Peyer's patch (tissue), 4 donors: ENCODE measurements around the gene PSMG1. TPM values are rescaled to one million over a fixed set of nuclear protein-coding genes. Genes with fewer than 3 reads are reported as not detected.

Experiments used
- DNase-seq, 3 donors: peaks; one replicate each; pipeline ENCODE4 v3.0.0-alpha.2; 2017 to 2019
- H3K27ac ChIP-seq, 4 donors: fragments of 200-600 bp; sonication (generic); one replicate each; pipeline ENCODE4 v1.5.1; 2016 to 2019
- H3K27me3 ChIP-seq, 2 donors: fragments of 200-600 bp; sonication (generic); one replicate each; pipeline ENCODE4 v1.5.1; 2019
- H3K36me3 ChIP-seq, 3 donors: fragments of 200-600 bp; sonication (generic); one replicate each; pipeline ENCODE4 v1.5.1; 2016 to 2019
- H3K4me1 ChIP-seq, 4 donors: fragments of 200-600 bp; sonication (generic); one replicate each; pipeline ENCODE4 v1.5.1; 2016 to 2019
- H3K4me3 ChIP-seq, 4 donors: fragments of 200-600 bp; sonication (generic); 1 replicate in 3 of 4; 2 replicates in 1 of 4; pipeline ENCODE4 v1.5.1; 2016 to 2019; ENCODE audit warnings: mild to moderate bottlenecking in 1 of 4
- H3K9me3 ChIP-seq, 4 donors: fragments of 200-600 bp; sonication (generic); one replicate each; pipeline ENCODE4 v1.5.1; 2016 to 2019; ENCODE audit warnings: mild to moderate bottlenecking in 1 of 4
- POLR2A ChIP-seq, 2 donors: fragments of 450-650 bp; IDR thresholded peaks; one replicate each; pipeline ENCODE4 v1.5.1; 2017; ENCODE audit warnings: antibody characterized with exemption in 2 of 2, mild to moderate bottlenecking in 2 of 2, moderate library complexity in 2 of 2
- total RNA-seq, 4 donors: library from RNA; depleted of rRNA; stranded (reverse); fragments of >200 nt; gene quantifications; one replicate each; pipeline ENCODE4 v1.1.0, GENCODE V29; 2016
- TF ChIP-seq, protein P1 (sequence below), 6 experiments: fragments of 450-650 bp in 4 of 6; fragments of 200-600 bp in 2 of 6; sonication (generic) in 1 of 6; IDR thresholded peaks; one replicate each; pipeline ENCODE4 v1.5.1; 2017 to 2019; ENCODE audit warnings: antibody characterized with exemption in 6 of 6, mild to moderate bottlenecking in 3 of 6, moderate library complexity in 1 of 6

Gene PSMG1
- total RNA-seq, 4 donors from 2014 or later = 8.3 to 17.0 (median 13.4) TPM

DNA sequence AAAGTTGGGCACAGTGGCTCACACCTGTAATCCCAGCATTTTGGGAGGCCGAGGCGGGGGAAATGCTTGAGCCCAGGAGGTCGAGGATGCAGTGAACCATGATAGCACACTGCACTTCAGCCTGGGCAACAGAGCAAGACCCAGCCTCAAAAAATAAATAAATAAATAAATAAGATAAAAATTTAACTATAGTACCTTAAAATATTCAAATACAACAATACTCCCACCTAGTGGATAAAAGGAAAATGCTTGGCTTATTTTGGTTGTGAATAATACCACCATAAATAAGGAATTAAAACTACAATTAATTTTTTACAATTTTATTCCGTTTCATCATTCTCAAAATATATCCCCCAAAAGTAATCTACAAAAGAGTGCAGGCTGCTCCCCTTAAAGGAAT, 8.1 kb downstream of the PSMG1 start:
- no peaks in the 10 kb centered on the region for H3K27me3 ChIP-seq
- H3K36me3 ChIP-seq = peaks cover 0 to 22% (median 0%) of the 10 kb centered on the region in 3 donors
- H3K9me3 ChIP-seq = no peaks in the 10 kb centered on the region
- no peaks in the 10 kb centered on the region for H3K4me1 ChIP-seq
- no peak overlapping the region for H3K27ac ChIP-seq
- TF ChIP-seq, protein P1, sequence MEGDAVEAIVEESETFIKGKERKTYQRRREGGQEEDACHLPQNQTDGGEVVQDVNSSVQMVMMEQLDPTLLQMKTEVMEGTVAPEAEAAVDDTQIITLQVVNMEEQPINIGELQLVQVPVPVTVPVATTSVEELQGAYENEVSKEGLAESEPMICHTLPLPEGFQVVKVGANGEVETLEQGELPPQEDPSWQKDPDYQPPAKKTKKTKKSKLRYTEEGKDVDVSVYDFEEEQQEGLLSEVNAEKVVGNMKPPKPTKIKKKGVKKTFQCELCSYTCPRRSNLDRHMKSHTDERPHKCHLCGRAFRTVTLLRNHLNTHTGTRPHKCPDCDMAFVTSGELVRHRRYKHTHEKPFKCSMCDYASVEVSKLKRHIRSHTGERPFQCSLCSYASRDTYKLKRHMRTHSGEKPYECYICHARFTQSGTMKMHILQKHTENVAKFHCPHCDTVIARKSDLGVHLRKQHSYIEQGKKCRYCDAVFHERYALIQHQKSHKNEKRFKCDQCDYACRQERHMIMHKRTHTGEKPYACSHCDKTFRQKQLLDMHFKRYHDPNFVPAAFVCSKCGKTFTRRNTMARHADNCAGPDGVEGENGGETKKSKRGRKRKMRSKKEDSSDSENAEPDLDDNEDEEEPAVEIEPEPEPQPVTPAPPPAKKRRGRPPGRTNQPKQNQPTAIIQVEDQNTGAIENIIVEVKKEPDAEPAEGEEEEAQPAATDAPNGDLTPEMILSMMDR (IDR thresholded peaks at IDR 0.05) = peak in 3 of 6 experiments; percentile 23 to 65 (median 38)
- TF ChIP-seq POLR2A (IDR thresholded peaks at IDR 0.05) = no peak
- no peak overlapping the region for H3K4me3 ChIP-seq
- no peak for DNase-seq

DNA sequence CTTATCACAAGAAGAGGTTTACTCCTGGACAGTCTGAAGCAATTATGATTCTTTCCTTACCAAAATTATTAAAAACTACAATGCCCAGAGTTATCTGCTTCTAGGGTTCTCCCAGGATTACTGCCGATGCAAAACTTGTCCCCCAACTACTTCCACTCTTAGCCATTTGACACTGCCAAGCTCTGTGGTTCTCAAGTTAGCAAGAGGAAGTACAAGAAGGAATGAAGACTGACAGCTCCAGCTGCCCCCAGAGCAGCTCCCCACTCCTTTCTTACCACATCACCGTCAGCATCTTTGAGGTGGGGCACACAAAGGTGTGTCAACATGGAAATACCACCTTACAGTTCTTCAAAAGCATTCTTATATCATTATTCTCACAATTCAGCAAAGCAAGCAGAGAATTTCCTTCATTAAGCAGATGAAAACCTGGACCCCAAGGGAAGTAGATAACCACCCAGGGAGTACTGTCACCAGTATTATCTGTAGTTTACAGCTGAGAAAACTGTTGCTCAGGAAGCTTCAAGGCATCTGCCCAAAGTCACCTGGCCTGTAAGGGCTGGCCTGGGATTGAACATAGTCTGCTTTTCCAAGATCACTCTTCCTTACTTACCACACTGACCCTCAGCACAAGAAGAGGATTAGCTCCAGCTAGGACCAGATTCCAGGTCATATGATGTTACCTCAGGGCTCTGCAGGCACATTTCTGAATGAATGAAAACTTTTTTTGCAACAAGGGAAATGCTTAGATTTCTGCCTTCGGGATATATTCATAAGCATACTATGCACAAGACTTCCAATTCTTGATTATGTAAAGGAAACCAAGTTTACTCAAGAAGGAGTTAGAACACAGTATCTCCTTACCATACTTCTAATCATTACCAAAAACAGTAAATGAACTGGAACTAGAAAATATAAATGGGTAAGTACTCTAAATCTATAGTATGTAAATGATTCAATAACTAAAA, 9.3 kb downstream of the PSMG1 start:
- Histone ChIP-seq H3K9me3 (no peaks in the 10 kb centered on the region), H3K27me3 (no peaks in the 10 kb centered on the region), H3K36me3 (peaks cover 0 to 19% (median 0%) of the 10 kb centered on the region in 3 donors), H3K4me3 (no peak overlapping the region), H3K27ac (no peak overlapping the region), H3K4me1 (no peaks in the 10 kb centered on the region)
- TF ChIP-seq, protein P1 (IDR thresholded peaks at IDR 0.05) = no peak
- no peak for TF ChIP-seq POLR2A (IDR thresholded peaks at IDR 0.05)
- no peak for DNase-seq

DNA sequence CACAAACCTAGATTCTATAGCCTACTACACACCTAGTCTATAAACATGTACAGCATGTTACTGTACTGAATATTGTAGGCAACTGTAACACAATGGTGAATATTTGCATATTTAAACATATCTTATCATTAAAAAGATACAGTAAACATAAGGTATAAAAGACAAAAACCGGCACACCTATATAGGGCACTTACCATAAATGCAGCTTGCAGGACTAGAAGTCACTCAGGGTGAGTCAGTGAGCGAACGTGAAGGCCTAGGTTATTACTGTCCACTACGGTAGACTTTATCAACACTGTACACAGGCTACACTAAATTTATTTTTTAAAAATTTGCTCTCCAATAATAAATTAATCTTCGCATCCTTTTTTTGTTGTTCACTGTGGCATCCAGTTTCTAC, 13.3 kb downstream of the PSMG1 start:
- Histone ChIP-seq H3K9me3 (no peaks in the 10 kb centered on the region), H3K4me1 (no peaks in the 10 kb centered on the region), H3K4me3 (no peak overlapping the region), H3K27me3 (no peaks in the 10 kb centered on the region), H3K27ac (no peak overlapping the region), H3K36me3 (peaks cover 0 to 14% (median 0%) of the 10 kb centered on the region in 3 donors)
- DNase-seq = no peak
- TF ChIP-seq POLR2A (IDR thresholded peaks at IDR 0.05) = no peak
- TF ChIP-seq, protein P1 (IDR thresholded peaks at IDR 0.05) = no peak

DNA sequence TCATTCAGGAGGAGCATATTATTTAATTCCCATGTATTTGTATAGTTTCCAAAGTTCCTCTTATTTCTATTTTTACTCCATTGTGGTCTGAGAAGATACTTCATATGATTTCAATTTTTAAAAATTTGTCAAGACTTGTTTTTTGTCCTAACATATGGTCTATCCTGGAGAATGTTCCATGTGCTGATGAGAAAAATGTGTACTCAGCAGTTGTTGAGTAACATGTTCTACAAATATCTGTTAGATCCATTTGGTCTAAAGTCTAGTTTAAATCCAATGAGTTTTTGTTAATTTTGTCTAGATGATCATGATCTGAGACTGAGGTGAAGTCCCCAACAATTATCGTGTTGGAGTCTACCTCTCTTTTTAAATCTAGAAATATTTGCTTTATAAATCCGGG, 14.5 kb downstream of the PSMG1 start:
- Histone ChIP-seq H3K27me3 (no peaks in the 10 kb centered on the region), H3K4me1 (no peaks in the 10 kb centered on the region), H3K36me3 (peaks cover 0 to 9% (median 0%) of the 10 kb centered on the region in 3 donors), H3K27ac (no peak overlapping the region), H3K9me3 (peaks cover 0 to 8% (median 3%) of the 10 kb centered on the region in 4 donors), H3K4me3 (no peak overlapping the region)
- DNase-seq = no peak
- TF ChIP-seq POLR2A (IDR thresholded peaks at IDR 0.05) = no peak
- TF ChIP-seq, protein P1 (IDR thresholded peaks at IDR 0.05) = no peak

DNA sequence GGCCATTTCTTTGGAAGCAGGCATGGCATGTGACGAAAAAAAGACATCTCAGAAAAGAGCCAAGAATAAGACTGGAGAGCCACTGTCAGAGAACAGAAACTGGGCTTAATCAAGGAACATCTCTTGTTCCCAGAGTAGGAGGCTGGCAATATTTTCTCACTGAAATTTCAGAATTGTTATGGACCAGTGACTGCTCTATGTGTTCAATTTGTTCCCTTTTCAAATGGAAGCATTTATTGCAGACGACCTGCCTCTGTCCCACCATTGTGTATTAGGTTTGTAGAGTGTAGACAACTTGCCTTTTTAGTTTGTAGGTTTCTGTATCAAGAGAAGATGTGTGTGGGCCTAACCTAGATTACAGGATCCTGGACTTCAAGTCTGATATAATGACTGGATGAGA, 18.7 kb downstream of the PSMG1 start:
- DNase-seq = no peak
- H3K4me3 ChIP-seq = no peak overlapping the region
- TF ChIP-seq, protein P1 (IDR thresholded peaks at IDR 0.05) = no peak
- H3K36me3 ChIP-seq = no peaks in the 10 kb centered on the region
- H3K27me3 ChIP-seq = no peaks in the 10 kb centered on the region
- peaks cover 0 to 8% (median 3%) of the 10 kb centered on the region in 4 donors for H3K9me3 ChIP-seq
- no peak overlapping the region for H3K27ac ChIP-seq
- H3K4me1 ChIP-seq = no peaks in the 10 kb centered on the region
